ENCODE data around the gene TREML4.

- TF ChIP-seq REST (IDR thresholded peaks at IDR 0.05; ENCODE audit: insufficient read depth in 1 of 2, low read depth in 2 of 2, low read length in 2 of 2) (no peak), SIN3A (IDR thresholded peaks at IDR 0.05; ENCODE audit: borderline replicate concordance, insufficient read depth, low read length) (no peak), POLR2AphosphoS5 (IDR thresholded peaks at IDR 0.05; ENCODE audit: low read depth, low read length) (no peak), TAF1 (IDR thresholded peaks at IDR 0.05; ENCODE audit: borderline replicate concordance, insufficient read depth, low read length) (no peak), FOXP2 (optimal IDR thresholded peaks at IDR 0.05; ENCODE audit: borderline replicate concordance, extremely low read depth, extremely low read length, insufficient read depth) (no peak)
Measured at GRCh38 chr6:41247882-41248705, 19.9 kb downstream of the TREML4 start.
